Measurements from ENCODE around the gene ARID1B.
"Not testable (repeated sequence)": the region's sequence is repeated elsewhere in the genome, so short reads cannot be mapped to it uniquely, and the experiment has no call there.

ARID1B gene

GRCh38 chr6:157143890-157144798 is 367.0 kb downstream of the ARID1B start:
- in situ Hi-C loops (cut with MboI; ENCODE audit: low sequenced_read_pairs) = no loop called here

- in situ Hi-C loops (cut with MboI; ENCODE audit: low sequenced_read_pairs) = no loop called here
These were observed 367.8 kb downstream of the ARID1B start for GRCh38 chr6:157144859-157145568.

GRCh38 chr6:157145656-157146285 is 368.6 kb downstream of the ARID1B start:
- in situ Hi-C loops (cut with MboI; ENCODE audit: low sequenced_read_pairs) = no loop called here

- in situ Hi-C loops (cut with MboI; ENCODE audit: low sequenced_read_pairs) = not testable (repeated sequence)
These were observed 370.2 kb downstream of the ARID1B start for GRCh38 chr6:157147054-157148026.

- in situ Hi-C loops (cut with MboI; ENCODE audit: low sequenced_read_pairs) = no loop called here
These were observed 371.5 kb downstream of the ARID1B start for GRCh38 chr6:157148391-157149323.

- in situ Hi-C loops (cut with MboI; ENCODE audit: low sequenced_read_pairs) = no loop called here
These were observed 372.9 kb downstream of the ARID1B start for GRCh38 chr6:157150076-157150475.

- in situ Hi-C loops (cut with MboI; ENCODE audit: low sequenced_read_pairs) = no loop called here
These were observed 373.9 kb downstream of the ARID1B start for GRCh38 chr6:157151029-157151428.

GRCh38 chr6:157151989-157152388 is 374.8 kb downstream of the ARID1B start:
- in situ Hi-C loops (cut with MboI; ENCODE audit: low sequenced_read_pairs) = no loop called here

- in situ Hi-C loops (cut with MboI; ENCODE audit: low sequenced_read_pairs) = no loop called here
These were observed 375.4 kb downstream of the ARID1B start for GRCh38 chr6:157152556-157152955.

- in situ Hi-C loops (cut with MboI; ENCODE audit: low sequenced_read_pairs) = no loop called here
These were observed 378.6 kb downstream of the ARID1B start for GRCh38 chr6:157155804-157156203.

- in situ Hi-C loops (cut with MboI; ENCODE audit: low sequenced_read_pairs) = no loop called here
These were observed 380.1 kb downstream of the ARID1B start for GRCh38 chr6:157157258-157157657.

- in situ Hi-C loops (cut with MboI; ENCODE audit: low sequenced_read_pairs) = no loop called here
These were observed 381.3 kb downstream of the ARID1B start for GRCh38 chr6:157158456-157158855.

- in situ Hi-C loops (cut with MboI; ENCODE audit: low sequenced_read_pairs) = no loop called here
These were observed 381.7 kb downstream of the ARID1B start for GRCh38 chr6:157158897-157159296.

- in situ Hi-C loops (cut with MboI; ENCODE audit: low sequenced_read_pairs) = no loop called here
These were observed 382.2 kb downstream of the ARID1B start for GRCh38 chr6:157159348-157159747.

GRCh38 chr6:157161912-157162311 is 384.7 kb downstream of the ARID1B start:
- in situ Hi-C loops (cut with MboI; ENCODE audit: low sequenced_read_pairs) = no loop called here

GRCh38 chr6:157162766-157163433 is 385.7 kb downstream of the ARID1B start:
- in situ Hi-C loops (cut with MboI; ENCODE audit: low sequenced_read_pairs) = no loop called here

GRCh38 chr6:157163434-157164159 is 386.4 kb downstream of the ARID1B start:
- in situ Hi-C loops (cut with MboI; ENCODE audit: low sequenced_read_pairs) = no loop called here

GRCh38 chr6:157164972-157165371 is 387.8 kb downstream of the ARID1B start:
- in situ Hi-C loops (cut with MboI; ENCODE audit: low sequenced_read_pairs) = no loop called here
